Measurements from ENCODE around the gene RTKN2.
"Not testable (repeated sequence)": the region's sequence is repeated elsewhere in the genome, so short reads cannot be mapped to it uniquely, and the experiment has no call there.

Gene RTKN2

DNA sequence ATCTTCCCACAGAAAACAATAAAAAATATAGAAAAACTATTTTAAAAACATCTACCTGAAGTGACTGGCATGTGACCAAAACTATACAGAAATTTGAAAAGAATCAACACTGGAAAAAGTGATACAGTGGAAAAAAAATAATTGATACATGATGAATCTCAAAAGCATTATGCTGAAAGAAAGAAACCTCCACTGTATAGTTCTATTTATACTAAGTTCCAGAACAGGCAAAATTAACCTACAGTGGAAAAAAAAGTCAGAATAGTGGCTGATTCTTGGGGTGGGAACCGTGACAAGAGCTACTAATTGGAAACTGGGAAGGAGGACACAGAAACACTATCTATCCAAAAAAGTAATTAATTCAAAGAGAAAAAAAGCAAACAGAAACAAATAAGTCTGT, 14.9 kb downstream of the RTKN2 start:
- no peak for DNase-seq

DNA sequence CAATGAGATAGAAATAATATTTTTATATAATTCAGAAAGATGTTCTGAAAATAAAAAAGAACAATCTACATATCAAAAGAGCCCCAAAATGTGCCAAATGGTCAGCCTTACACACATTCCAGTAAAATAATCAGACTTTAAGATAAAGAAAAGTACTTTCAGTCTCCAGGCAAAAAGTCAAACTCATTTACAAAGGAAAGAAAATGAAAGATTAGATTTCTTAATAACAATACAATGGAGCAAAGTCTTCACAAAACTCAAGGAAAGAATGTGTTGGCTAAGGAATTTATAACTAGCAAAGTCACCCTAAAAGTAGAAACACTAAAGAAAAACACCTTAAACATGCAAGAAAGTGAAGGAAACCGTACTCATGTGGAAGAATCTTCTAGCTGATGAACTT, 16.6 kb downstream of the RTKN2 start:
- DNase-seq = no peak

DNA sequence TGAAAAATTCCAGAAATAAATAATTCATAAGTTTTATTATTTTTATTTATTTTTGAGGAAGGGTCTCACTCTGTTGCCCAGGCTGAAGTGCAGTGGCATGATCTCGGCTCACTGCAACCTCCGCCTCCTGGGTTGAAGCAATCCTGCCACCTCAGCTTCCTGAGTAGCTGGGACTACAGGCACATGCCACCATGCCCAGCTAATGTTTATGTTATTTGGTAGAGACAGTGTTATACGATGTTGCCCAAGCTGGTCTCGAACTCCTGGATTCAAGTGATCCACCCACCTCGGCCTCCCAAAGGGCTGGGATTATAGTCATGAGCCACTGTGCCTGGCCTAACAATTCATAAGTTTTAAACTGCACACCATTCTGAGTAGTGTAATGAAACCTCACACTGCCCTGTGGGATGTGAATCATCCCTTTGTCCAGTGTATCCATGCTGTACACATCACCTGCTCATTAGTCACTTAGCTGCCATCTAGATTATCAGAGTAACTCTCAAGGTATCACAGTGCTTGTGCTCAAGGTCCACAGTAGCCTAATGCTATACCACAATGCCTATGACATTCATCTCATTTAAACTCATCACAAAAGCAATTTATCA, 17.9 kb downstream of the RTKN2 start:
- DNase-seq = no peak

DNA sequence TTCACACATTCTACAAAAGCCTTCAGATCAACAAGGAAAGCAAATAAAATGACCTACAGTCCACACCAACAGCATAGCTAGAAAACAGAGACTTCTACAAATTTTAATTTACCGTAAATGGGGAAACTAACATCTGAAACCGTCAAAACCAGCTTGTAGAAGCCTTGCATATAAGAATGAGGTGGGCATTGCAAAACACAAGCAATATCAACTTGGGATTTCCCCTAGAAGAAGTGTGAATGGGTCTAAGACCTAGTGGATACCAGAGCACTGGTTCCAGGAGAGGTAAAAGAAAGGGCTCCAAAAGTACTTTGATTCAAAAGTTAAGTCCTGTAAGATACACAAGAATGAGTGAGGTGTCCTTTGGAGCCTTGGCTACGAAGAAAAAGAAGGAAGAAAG, 18.7 kb downstream of the RTKN2 start:
- DNase-seq = no peak

DNA sequence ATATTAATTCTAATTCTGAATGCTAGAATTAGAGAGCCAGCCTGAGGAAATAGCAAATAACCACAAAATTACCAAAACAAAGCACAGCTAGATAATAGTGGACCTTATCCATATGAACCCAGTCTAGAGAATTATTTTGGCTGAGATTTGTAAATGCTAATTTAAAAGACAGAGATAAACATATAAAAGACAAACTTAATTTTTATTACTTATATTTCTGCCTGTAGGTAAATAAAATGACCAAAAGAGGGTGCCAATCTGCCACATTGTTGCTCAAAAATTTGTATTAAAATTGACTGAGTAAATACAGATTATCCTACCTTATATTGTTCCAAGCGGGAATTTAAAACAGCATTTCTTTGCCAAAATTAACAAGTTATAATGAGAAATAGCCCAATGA, 20.2 kb downstream of the RTKN2 start:
- DNase-seq = no peak

DNA sequence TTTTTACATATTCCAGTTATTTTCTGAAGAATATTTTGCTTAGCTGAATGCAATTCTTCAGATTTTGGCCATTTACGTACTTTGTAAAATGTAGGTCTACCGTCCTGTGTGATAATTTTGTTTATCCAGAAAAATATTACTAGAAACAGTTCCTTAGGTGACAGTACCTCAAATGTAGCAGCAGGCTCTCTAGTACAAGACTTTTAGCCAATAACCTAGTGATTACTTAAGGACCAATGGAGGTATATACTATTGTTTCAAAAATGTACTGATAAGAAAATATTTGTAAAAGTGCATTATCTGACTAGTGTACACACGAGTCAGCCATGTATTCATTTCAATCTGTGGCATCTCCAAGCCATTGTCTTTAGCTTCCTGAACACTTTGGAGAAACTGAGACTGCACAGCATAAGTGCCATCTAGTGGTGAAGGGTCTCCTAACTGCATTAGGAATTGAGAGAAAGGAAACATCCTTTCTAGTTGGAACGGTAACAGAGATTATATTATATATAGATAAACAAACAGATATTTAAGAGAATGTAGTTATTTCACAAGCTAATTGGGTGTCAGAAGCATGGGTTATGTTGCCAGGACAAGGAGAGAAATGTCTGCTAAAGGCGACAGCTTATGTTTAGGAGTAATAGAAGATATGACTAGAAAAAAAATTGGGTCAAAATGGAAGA, 23.7 kb downstream of the RTKN2 start:
- peak; percentile 36 for DNase-seq

DNA sequence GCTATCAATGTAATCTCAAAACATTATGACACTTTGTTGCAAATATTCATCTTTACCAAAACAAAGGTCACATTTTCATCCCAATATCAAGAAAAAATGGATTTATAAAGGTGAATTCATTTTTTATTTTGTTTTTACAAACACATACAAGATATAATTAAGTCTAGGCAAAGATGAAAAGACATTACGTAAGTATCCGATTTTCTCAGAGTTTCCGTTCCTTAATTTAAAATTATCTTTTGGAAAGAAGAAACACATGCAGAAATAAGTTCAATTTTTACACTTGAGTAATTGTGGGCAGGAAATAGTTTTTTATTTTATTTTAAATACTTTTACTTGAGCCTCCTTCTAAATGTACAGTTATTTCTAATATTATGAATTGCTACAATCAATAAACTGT, 24.6 kb downstream of the RTKN2 start:
- DNase-seq = no peak

DNA sequence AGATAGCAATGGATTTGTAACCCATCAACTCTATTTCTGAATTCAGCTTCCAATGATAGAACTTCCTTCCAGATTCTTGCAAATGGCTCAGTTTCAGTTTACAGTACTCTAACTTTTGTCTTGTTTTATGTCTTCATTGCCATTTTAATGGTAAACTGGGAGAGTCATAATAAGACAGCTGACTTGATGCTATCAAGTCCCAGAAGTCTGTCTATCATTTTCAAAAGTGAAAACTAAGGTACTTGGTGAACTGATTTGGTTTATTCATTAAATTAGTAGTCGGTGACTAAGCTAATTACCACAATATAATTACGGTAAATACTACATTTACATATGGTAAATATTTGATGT, 25.0 kb downstream of the RTKN2 start:
- no peak for DNase-seq

DNA sequence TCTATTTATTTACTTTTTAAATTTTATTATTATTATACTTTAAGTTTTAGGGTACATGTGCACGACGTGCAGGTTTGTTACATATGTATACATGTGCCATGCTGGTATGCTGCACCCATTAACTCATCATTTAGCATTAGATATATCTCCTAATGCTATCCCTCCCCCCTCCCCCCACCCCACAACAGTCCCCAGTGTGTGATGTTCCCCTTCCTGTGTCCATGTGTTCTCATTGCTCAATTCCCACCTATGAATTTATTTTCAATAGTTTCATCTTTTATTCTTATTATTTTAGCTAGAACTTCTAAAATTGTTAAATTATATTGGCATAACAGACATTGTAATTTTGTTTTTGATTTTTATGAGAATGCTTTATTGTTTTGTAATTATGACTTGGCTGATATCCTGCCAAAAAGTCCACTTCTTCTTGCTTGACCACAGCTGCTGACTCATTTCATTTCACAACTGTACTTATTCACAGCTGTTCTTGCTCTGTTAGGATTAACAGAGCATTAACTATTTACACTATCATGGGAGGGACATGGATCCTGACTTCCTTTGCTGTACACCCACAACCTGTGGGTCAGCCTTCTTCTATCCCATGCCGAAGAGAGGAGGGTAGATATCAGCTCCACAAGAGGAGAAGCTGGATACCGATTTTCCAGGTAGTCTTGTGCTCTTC, 25.5 kb downstream of the RTKN2 start:
- DNase-seq = not testable (repeated sequence)

DNA sequence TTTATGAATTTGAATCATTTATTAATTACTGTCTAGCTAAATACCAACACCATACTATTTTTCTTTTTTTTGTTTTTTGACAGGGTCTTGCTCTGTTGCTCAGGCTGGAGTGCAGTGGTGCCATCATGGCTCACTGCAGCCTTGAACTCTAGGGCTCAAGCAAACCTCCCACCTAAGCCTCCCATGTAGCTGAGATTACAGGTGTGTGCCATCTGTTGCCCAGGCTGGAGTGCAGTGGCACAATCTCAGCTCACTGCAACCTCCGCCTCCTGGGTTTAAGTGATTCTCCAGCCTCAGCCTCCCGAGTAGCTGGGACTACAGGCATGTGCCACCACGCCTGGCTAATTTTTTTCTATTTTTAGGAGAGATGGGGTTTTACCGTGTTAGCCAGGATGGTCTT, 27.1 kb downstream of the RTKN2 start:
- not testable (repeated sequence) for DNase-seq

DNA sequence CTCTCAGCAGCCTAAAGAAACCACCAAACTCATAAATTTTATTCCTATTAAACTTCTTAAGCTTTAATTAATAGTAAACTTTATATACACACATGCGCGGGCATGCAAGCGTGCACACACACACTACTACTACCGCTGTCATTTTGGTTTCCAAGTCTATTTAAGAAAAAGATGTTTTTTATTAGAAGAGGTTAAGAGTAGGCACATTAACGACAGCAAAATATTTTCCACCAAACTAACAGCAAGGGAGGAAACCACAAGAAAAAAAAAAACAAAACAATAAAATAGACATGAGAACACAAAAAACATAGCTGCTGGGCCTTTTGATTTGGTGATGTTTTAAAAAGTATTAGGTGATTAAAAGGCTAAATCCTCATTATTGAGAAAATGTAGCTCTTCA, 28.6 kb downstream of the RTKN2 start:
- DNase-seq = no peak

DNA sequence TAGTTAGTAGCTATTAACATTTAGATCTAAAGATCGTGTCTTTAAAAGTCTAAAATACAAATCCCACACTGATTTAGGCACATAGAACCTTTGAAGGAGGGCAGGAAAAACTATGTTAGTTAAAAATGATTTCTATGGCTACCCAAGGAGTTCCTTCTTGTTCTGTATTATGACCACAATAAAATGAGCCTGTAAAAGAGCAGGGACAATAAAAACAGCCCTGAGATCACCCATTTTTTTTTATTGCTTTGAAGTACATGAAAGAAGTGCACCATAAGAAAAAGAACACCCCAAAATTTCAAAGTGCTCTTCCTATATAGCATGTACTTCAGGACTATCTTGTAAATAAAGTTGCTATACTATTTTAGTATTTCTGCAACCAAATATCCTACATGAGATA, 29.8 kb downstream of the RTKN2 start:
- DNase-seq = no peak

DNA sequence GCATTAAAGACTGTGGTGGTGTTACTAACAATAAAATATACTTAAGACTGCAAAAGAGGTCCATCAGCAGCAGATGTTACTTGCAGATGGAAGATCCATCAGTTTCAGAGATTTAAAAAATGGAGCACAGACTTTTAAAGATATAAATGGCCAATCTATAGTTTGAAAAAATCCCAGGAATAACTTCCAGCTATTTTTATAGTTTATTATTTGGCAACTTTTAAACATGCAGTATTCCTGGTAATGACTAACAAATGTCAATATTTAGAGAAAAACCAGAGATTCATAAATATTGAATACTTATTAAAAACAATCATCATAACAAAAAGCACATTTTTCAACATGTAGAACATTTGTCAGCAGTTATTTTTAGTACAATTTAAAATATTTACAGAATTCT, 30.7 kb downstream of the RTKN2 start:
- no peak for DNase-seq

DNA sequence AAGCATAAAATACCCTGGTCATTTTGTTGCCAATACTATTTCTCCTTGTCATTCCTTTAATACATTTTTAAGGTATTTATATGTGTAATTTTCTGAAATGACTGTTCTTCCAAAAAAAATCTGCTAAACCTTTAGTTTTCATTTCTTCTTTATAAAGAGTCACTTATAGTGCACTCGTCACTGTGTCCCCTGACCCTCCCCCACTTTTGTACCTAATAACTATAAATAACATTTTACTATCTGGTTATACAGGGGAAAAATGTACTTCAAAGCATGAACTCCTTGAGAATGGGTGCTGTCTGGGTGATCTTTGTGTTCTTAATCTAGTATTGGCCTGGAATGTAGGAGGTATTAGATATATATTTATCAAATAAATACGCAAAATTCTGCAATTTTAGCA, 31.1 kb downstream of the RTKN2 start:
- no peak for DNase-seq

DNA sequence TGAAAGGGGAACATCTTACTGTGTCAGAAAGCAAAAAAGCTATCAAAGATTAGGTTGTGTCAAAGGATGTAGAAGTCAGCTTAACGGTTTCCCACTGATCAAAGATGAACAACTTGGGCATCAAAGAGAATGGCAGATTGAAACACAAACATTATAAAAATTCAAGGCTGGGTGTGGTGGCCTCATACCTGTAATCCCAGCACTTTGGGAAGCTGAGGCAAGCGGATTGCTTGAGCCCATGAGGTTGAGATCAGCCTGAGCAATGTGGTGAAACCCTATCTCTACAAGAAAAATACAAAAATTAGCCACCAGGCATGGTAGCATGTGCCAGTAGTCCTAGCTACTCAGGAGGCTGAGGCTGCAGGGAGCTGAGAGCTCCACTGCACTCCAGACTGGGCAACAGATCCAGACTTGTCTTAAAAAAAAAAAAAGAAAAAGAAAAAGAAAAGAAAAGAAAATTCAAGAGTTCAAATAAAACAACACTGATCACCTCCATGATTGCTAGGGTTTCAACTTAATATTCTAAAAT, 34.5 kb downstream of the RTKN2 start:
- DNase-seq = no peak

DNA sequence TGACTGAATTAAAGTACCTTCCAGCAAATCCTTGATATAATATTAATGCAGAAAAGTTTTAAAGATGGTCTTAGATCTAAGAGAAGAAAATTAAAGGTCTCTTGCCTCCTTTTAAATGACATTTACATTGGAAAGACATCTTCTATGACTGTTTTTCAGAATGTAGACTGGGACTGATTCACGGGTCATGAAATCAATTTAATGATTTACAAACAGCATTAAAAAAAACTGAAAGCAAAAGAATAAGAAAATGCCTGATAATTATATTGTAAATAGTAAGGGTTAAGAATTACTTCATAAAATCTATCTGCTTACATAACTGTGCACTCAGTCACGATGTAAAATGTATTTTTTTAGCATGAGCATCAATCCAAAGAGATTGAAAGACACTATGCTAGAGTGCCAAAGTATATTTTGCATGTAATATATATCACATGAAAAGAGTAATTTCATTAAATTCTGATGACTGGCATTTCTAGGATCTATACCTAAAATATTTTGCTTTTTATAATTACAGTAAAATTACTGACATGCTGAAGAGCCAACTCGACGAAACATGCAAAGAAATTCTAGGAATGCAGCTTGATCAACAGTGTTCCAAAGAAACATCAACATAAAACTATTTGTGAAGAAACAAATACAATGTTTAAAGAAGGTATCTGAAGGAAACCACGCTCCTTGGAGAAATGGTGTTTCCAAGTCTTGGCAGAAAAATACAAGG, 35.1 kb downstream of the RTKN2 start:
- no peak for DNase-seq

DNA sequence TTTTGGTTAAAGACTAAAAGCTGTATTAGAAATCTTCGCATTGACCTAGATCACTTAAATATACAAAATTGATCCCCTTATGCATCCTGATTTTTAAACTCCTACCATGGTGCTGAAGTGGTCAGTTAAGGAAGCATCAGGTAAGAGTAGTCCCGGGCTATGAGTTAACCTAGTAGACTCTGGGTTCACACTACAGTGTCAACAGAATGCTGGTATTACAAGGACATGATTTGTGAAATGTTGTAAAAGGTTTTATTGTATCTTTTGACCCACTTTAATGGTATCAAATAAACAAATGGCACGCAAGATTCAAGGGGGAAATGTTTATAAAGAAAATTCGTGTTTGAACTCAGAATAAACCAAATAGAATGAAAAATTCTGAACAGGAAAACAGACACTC, 36.8 kb downstream of the RTKN2 start:
- DNase-seq = no peak

DNA sequence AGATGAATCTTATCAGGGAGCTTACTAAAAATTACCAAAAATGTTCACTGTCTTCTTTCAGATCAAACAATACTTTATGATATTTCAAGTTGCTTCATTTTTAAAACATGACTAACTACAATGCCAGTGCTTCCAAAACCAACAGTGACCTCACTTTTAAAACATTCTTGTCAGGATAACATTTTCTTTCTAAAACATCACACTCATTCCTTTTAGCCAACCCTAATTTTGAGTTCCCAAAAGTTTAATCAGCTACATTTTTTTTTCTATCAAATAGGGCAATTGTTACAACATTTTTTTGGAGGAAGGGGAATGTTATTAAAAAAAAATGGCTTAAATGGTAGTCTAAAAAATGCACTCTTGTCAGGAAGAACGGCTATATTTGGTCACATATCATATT, 37.3 kb downstream of the RTKN2 start:
- no peak for DNase-seq

DNA sequence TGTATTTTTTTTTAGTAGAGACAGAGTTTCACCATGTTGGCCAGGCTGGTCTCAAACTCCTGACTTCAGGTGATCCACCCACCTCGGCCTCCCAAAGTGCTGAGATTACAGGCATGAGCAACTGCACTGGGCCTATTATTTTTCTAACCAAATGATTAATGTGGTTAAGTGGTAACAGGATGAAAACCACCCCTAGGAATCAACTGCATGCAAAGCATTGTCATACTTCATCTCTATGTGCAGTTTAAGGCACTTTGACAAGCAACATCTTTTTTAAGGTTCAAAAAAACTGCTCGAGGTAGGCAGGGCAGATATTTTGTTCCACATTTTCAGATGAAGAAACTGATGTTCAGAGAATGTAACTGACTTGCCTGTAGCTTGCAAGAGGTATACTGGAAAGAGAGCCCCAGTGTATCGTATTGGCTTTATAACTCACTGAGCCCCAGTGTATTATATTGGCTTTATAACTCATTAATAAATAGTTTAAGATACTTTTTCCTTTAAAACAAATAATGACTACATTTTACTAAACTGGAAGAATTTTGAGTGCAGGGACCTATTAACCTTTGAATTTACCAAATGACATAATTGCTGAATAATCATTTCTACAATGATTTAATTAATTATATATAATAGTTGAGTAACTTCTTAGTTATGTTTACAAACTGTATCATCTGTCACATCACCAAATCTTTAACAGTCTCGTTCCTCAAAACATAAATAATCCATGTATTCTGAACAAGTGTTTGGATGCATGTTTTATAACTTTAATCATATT, 38.1 kb downstream of the RTKN2 start:
- no peak for DNase-seq

DNA sequence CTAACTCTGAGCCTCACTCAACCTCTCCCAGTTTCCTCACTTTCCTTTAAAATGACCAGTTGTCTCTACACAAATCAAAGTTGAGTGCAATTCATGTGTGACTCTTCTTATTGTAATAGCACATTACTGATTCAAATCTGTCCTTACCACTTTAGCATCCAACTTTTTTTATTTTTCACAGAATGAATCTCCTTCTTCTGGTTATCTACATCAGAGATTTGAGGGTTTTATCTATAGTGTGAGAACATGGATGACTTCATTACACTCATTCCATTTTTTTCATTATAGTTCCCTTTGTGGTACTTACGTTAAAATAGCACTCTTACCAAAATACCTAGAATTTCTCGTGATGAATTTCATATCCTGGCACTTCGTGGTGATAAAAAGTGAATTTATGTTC, 43.3 kb downstream of the RTKN2 start:
- DNase-seq = no peak

DNA sequence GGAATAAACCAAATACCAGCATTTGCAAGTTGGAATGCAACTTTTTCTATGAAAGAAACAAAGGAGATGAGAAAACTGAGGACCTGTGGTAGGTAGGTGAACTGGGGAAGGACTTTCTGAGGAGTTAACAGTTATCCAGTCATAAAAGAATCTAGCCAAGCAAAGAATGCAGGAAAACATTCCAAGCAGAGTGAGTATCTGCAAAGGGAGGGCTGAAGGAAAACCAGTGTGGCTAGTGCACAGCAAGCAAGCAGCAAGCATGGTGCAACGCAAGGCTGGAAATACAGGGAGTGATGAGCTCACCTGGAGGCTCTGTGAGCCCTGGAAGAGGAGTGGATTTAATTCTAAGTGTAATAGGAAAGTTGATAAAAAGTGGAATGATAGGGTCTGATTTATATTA, 44.0 kb downstream of the RTKN2 start:
- DNase-seq = no peak

DNA sequence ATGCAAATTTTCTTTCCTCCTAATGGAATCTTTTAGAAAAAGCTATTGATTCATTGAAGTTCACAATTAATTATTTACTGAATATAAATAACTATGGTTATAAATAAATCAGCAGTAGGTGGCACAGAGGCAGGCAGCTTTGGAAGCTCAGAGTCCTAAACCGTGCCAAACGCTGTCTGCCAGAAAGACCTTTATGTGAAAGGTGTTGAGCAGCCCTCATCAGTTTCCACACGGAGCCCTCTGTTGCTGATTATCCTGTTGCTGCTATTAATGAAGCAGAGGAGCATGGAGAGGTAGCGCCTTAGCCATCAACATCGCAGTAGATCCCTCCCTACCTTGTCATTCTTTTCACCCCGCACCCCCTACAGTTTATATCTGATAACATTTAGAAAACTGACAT, 51.0 kb downstream of the RTKN2 start:
- no peak for DNase-seq

DNA sequence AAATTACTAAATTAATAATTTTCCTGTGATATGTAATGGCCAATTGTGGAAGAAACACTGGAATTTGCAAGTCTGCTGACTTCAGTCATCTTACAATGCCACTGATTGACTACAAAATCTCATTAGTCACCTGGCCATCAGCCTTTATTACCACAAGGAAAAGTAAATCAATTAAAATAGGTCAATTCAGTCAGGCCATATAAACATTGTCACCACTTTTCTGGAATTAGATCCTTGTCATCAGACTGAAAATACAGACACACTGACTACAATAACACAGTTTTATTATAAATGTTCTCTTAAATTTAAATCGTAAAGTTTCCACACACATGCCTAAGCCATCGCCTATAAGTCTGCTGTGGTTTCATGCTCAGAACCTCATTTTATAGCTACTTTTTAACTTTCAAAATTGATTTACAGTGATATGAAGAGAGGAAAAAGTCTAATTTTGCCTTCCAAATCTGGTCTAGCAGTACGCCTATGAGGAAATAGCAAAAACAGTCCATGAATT, 54.2 kb downstream of the RTKN2 start:
- DNase-seq = no peak

All from activated CD8-positive, alpha-beta memory T cell treated with anti-CD3 and anti-CD28 coated beads, Interleukin-2, amount 50 U/mL, for 4 hours (primary cell).